Right kidney (tissue), 1 donor: ENCODE results near the gene DST.
"Not testable (repeated sequence)": the region's sequence is repeated elsewhere in the genome, so short reads cannot be mapped to it uniquely, and the experiment has no call there.

Source experiments
- DNase-seq: peaks from one replicate; pipeline ENCODE4 v3.0.0-alpha.2; 2016

The DST gene

GRCh38 chr6:56515081-56515905 lies 127.4 kb downstream of the DST start:
- no peak for DNase-seq

- no peak for DNase-seq
These were observed 128.3 kb downstream of the DST start for GRCh38 chr6:56514395-56514794.

GRCh38 chr6:56513631-56514030 lies 129.1 kb downstream of the DST start:
- no peak for DNase-seq

- no peak for DNase-seq
These were observed 131.1 kb downstream of the DST start for GRCh38 chr6:56511591-56511990.

GRCh38 chr6:56510984-56511531 lies 131.6 kb downstream of the DST start:
- no peak for DNase-seq

GRCh38 chr6:56509031-56509430 lies 133.7 kb downstream of the DST start:
- no peak for DNase-seq

GRCh38 chr6:56507517-56507916 lies 135.2 kb downstream of the DST start:
- no peak for DNase-seq

- no peak for DNase-seq
These were observed 137.0 kb downstream of the DST start for GRCh38 chr6:56505512-56506260.

- DNase-seq, result no peak
These were observed 140.7 kb downstream of the DST start for GRCh38 chr6:56501993-56502392.

GRCh38 chr6:56499095-56499494 lies 143.6 kb downstream of the DST start:
- DNase-seq, result no peak

GRCh38 chr6:56497691-56498090 lies 145.0 kb downstream of the DST start:
- peak; percentile 8 for DNase-seq

- DNase-seq, result peak; percentile 12
These were observed 145.4 kb downstream of the DST start for GRCh38 chr6:56497240-56497639.

- not testable (repeated sequence) for DNase-seq
These were observed 146.0 kb downstream of the DST start for GRCh38 chr6:56496650-56497049.

GRCh38 chr6:56495654-56496053 lies 147.0 kb downstream of the DST start:
- DNase-seq, result no peak

GRCh38 chr6:56491606-56492328 lies 150.9 kb downstream of the DST start:
- DNase-seq, result no peak

GRCh38 chr6:56490993-56491392 lies 151.7 kb downstream of the DST start:
- DNase-seq, result no peak

- no peak for DNase-seq
These were observed 153.1 kb downstream of the DST start for GRCh38 chr6:56489559-56489958.

- no peak for DNase-seq
These were observed 154.4 kb downstream of the DST start for GRCh38 chr6:56488281-56488680.

- DNase-seq, result no peak
These were observed 156.0 kb downstream of the DST start for GRCh38 chr6:56486681-56487080.

GRCh38 chr6:56484669-56485068 lies 158.0 kb downstream of the DST start:
- DNase-seq, result no peak

GRCh38 chr6:56483929-56484328 lies 158.8 kb downstream of the DST start:
- no peak for DNase-seq

- no peak for DNase-seq
These were observed 160.2 kb downstream of the DST start for GRCh38 chr6:56482525-56482924.

GRCh38 chr6:56481957-56482356 lies 160.7 kb downstream of the DST start:
- no peak for DNase-seq
